Measurements from ENCODE around the gene BCR.
A peak's percentile ranks its signal among the peaks of the same experiment; 100 is the strongest.
"Not testable (repeated sequence)": the region's sequence is repeated elsewhere in the genome, so short reads cannot be mapped to it uniquely, and the experiment has no call there.

The BCR gene

GRCh38 chr22:23180301-23180892 lies at the start of gene BCR:
BCR (plus strand) TSS chr22:23180509; CDS start chr22:23180961, 452 bp downstream.
- DNase-seq (ENCODE audit: low read depth, low spot score) = no peak

- no peak for DNase-seq (ENCODE audit: low read depth, low spot score)
Observed at GRCh38 chr22:23130697-23131096, 49.6 kb upstream of the BCR start.

GRCh38 chr22:23131931-23132330 lies 48.4 kb upstream of the BCR start:
- DNase-seq (ENCODE audit: low read depth, low spot score) = no peak

GRCh38 chr22:23132376-23133091 lies 47.8 kb upstream of the BCR start:
- DNase-seq (ENCODE audit: low read depth, low spot score) = no peak

GRCh38 chr22:23133922-23134321 lies 46.4 kb upstream of the BCR start:
- no peak for DNase-seq (ENCODE audit: low read depth, low spot score)

GRCh38 chr22:23136991-23137390 lies 43.3 kb upstream of the BCR start:
- not testable (repeated sequence) for DNase-seq (ENCODE audit: low read depth, low spot score)

GRCh38 chr22:23137468-23137867 lies 42.8 kb upstream of the BCR start:
- DNase-seq (ENCODE audit: low read depth, low spot score) = no peak

GRCh38 chr22:23137905-23138561 lies 42.3 kb upstream of the BCR start:
- no peak for DNase-seq (ENCODE audit: low read depth, low spot score)

- no peak for DNase-seq (ENCODE audit: low read depth, low spot score)
Observed at GRCh38 chr22:23138584-23139435, 41.5 kb upstream of the BCR start.

- no peak for DNase-seq (ENCODE audit: low read depth, low spot score)
Observed at GRCh38 chr22:23140385-23140784, 39.9 kb upstream of the BCR start.

- no peak for DNase-seq (ENCODE audit: low read depth, low spot score)
Observed at GRCh38 chr22:23142546-23143105, 37.7 kb upstream of the BCR start.

- no peak for DNase-seq (ENCODE audit: low read depth, low spot score)
Observed at GRCh38 chr22:23143119-23143518, 37.2 kb upstream of the BCR start.

GRCh38 chr22:23144432-23144831 lies 35.9 kb upstream of the BCR start:
- no peak for DNase-seq (ENCODE audit: low read depth, low spot score)

- peak; percentile 92 for DNase-seq (ENCODE audit: low read depth, low spot score)
Observed at GRCh38 chr22:23144932-23145877, 35.1 kb upstream of the BCR start, which contains the start of gene RAB36. RAB36 (plus strand) TSS chr22:23145477; CDS start chr22:23146617, 1,140 bp downstream.

GRCh38 chr22:23145878-23146470 lies 34.3 kb upstream of the BCR start:
- DNase-seq (ENCODE audit: low read depth, low spot score) = no peak

- no peak for DNase-seq (ENCODE audit: low read depth, low spot score)
Observed at GRCh38 chr22:23146478-23147205, 33.7 kb upstream of the BCR start.

- DNase-seq (ENCODE audit: low read depth, low spot score) = no peak
Observed at GRCh38 chr22:23147617-23148387, 32.5 kb upstream of the BCR start.

- no peak for DNase-seq (ENCODE audit: low read depth, low spot score)
Observed at GRCh38 chr22:23149743-23150238, 30.5 kb upstream of the BCR start.
